Left colon (tissue), 2 donors: ENCODE measurements around the gene LRRC59. TPM values are rescaled to one million over a fixed set of nuclear protein-coding genes. Genes with fewer than 3 reads are reported as not detected.
"Not testable (repeated sequence)": the region's sequence is repeated elsewhere in the genome, so short reads cannot be mapped to it uniquely, and the experiment has no call there.

Source experiments
- ATAC-seq: fragments of 200-7000 bp; cut with Tn5 transposase; one replicate; pipeline ENCODE4 v1.9.1; 2020; ENCODE audit warnings: mild to moderate bottlenecking, moderate library complexity
- DNase-seq, 2 donors: peaks; one replicate each; pipeline ENCODE4 v3.0.0-alpha.2; 2020
- intact Hi-C, 2 donors: fragments of 100-400 bp; cut with DNase I in 1 of 2; cut with micrococcal nuclease in 1 of 2; formaldehyde crosslinking; loops; one replicate each; pipeline versions ENCODE4 v1.11.2 to v1.14.0; 2022; cut with DNase I, micrococcal nuclease
- total RNA-seq, 2 donors: library from RNA; stranded (reverse); fragmentation: NEBNext Ultra II Directional; extraction: Animal tissue kit (Norgen Biotek cat#: 25700); gene quantifications; one replicate each; pipeline ENCODE4 v1.2.1, GENCODE V29; 2021
- donor health status: DM: no; HTN: no; CAD: no.
- donor health status: DM: yes; HTN: yes; CAD: no.

LRRC59 gene
- total RNA-seq, 2 donors from 2014 or later = 113 to 155 TPM

- intact Hi-C loops = no loop called here
- DNase-seq (peak; percentile 85 to 89), ATAC-seq (peak; percentile 84)
These were observed 28.6 kb upstream of the LRRC59 start, which contains the start of gene ACSF2 for GRCh38 chr17:50425682-50426471. ACSF2 (plus strand) TSS chr17:50426218; CDS start chr17:50426262, 44 bp downstream.

GRCh38 chr17:50424996-50425681, 27.8 kb upstream of the LRRC59 start:
- no peak for ATAC-seq
- intact Hi-C loops = no loop called here
- peak in 1 of 2 donors; percentile 53 for DNase-seq

- DNase-seq = no peak
- intact Hi-C loops = no loop called here
- no peak for ATAC-seq
These were observed 27.1 kb upstream of the LRRC59 start for GRCh38 chr17:50424246-50424995.

GRCh38 chr17:50423553-50424159, 26.3 kb upstream of the LRRC59 start:
- DNase-seq (peak in 1 of 2 donors; percentile 37), ATAC-seq (no peak)
- intact Hi-C loops = no loop called here

GRCh38 chr17:50422738-50423137, 25.4 kb upstream of the LRRC59 start:
- ATAC-seq = no peak
- intact Hi-C loops = no loop called here
- DNase-seq = no peak

- intact Hi-C loops = no loop called here
- no peak for DNase-seq
- peak; percentile 38 for ATAC-seq
These were observed 24.2 kb upstream of the LRRC59 start for GRCh38 chr17:50421308-50422051.

- no peak for DNase-seq
- ATAC-seq = peak; percentile 8
- intact Hi-C loops = no loop called here
These were observed 23.2 kb upstream of the LRRC59 start for GRCh38 chr17:50420419-50421112.

- DNase-seq, ATAC-seq, intact Hi-C loops: not testable (repeated sequence)
These were observed 22.3 kb upstream of the LRRC59 start for GRCh38 chr17:50419577-50419976.

GRCh38 chr17:50414808-50415207, 17.5 kb upstream of the LRRC59 start:
- intact Hi-C loops = no loop called here
- no peak for ATAC-seq

GRCh38 chr17:50412188-50412732, 14.9 kb upstream of the LRRC59 start:
- intact Hi-C loops = no loop called here
- ATAC-seq (peak; percentile 91), DNase-seq (no peak)

More at GRCh38 chr17:50414808-50415207, 17.5 kb upstream of the LRRC59 start:
- no peak for DNase-seq

GRCh38 chr17:50407921-50408320, 10.6 kb upstream of the LRRC59 start:
- intact Hi-C loops = no loop called here
- ATAC-seq = no peak
- DNase-seq = no peak

GRCh38 chr17:50406578-50406977, 9.3 kb upstream of the LRRC59 start:
- ATAC-seq (no peak), DNase-seq (no peak)
- intact Hi-C loops = no loop called here

- ATAC-seq, intact Hi-C loops, DNase-seq: not testable (repeated sequence)
These were observed 8.0 kb upstream of the LRRC59 start for GRCh38 chr17:50405351-50405750.

- intact Hi-C loops, DNase-seq, ATAC-seq: not testable (repeated sequence)
These were observed 2.3 kb upstream of the LRRC59 start for GRCh38 chr17:50399591-50399990.

- ATAC-seq, intact Hi-C loops, DNase-seq: not testable (repeated sequence)
These were observed 1.3 kb upstream of the LRRC59 start for GRCh38 chr17:50398672-50399071.

GRCh38 chr17:50397919-50398285, 579 bp upstream of the LRRC59 start:
- intact Hi-C loops = no loop called here
- DNase-seq (no peak), ATAC-seq (no peak)
